K562 (cell line): Measurements from ENCODE around the gene GP1BB. TPM values are rescaled to one million over a fixed set of nuclear protein-coding genes. Genes with fewer than 3 reads are reported as not detected.

Experiments used
- FIP1L1 ChIP-seq: fragments of 200-400 bp; formaldehyde crosslinking; IDR thresholded peaks from 2 replicates; pipeline ENCODE4 v1.6.1; 2018; ENCODE audit warnings: mild to moderate bottlenecking, low read depth, low read length; ENCODE audit not compliant: poor library complexity, severe bottlenecking
- FOXJ2 ChIP-seq: fragments of 200-800 bp; sonication (Bioruptor generic); IDR thresholded peaks from 2 replicates; pipeline ENCODE4 v1.6.1; 2016; ENCODE audit warnings: missing genetic modification characterization, missing compliant biosample characterization
- GABPA ChIP-seq: fragments of 200-800 bp; sonication (Bioruptor generic); conservative IDR thresholded peaks from 2 replicates; pipeline ENCODE4 v1.6.1; 2016; ENCODE audit warnings: low read depth, missing genetic modification characterization, missing compliant biosample characterization
- KDM5B ChIP-seq: fragments of 200-600 bp; sonication (generic); IDR thresholded peaks from 2 replicates; pipeline ENCODE4 v1.6.1; 2012; ENCODE audit warnings: low read depth, mild to moderate bottlenecking, moderate library complexity, low read length, control low read depth, inconsistent platforms; ENCODE audit not compliant: insufficient replicate concordance
- KLF1 ChIP-seq: fragments of 450-650 bp; IDR thresholded peaks from 2 replicates; pipeline ENCODE4 v1.6.1; 2016; ENCODE audit warnings: missing genetic modification characterization, missing compliant biosample characterization
- RCOR1 ChIP-seq, 2 experiments: IDR thresholded peaks; 2 replicates each; pipeline ENCODE4 v1.6.1; 2012; ENCODE audit warnings: low read depth in 2 of 2, low read length in 2 of 2, borderline replicate concordance in 1 of 2, improper control_type of control experiment in 1 of 2
- RFX7 ChIP-seq: fragments of 250-450 bp; sonication (Bioruptor Pico); IDR thresholded peaks from 2 replicates; pipeline ENCODE4 v1.5.1; 2021; ENCODE audit warnings: mild to moderate bottlenecking
- SIX5 ChIP-seq, 2 experiments: IDR thresholded peaks; 2 replicates each; pipeline ENCODE4 v1.6.1; 2011; ENCODE audit warnings: low read length in 2 of 2, borderline replicate concordance in 1 of 2, low read depth in 1 of 2, mild to moderate bottlenecking in 1 of 2, moderate library complexity in 1 of 2; ENCODE audit not compliant: insufficient read depth in 1 of 2
- ZEB2 ChIP-seq: fragments of 450-650 bp; IDR thresholded peaks from 2 replicates; pipeline ENCODE4 v1.6.1; 2016
- ZNF197 ChIP-seq: fragments of 200-800 bp; sonication (Bioruptor generic); IDR thresholded peaks from 2 replicates; pipeline ENCODE4 v1.6.1; 2016; ENCODE audit warnings: low read depth, missing genetic modification characterization, missing compliant biosample characterization
- ZNF217 ChIP-seq: sonication (generic); formaldehyde crosslinking; IDR thresholded peaks from 2 replicates; pipeline ENCODE4 v1.8.0; 2022; ENCODE audit warnings: mild to moderate bottlenecking, missing genetic modification reagents
- ZNF584 ChIP-seq: fragments of 200-800 bp; sonication (Bioruptor generic); IDR thresholded peaks from 2 replicates; pipeline ENCODE4 v1.6.1; 2016; ENCODE audit warnings: low read depth, mild to moderate bottlenecking, missing genetic modification characterization, missing compliant biosample characterization
- ZNF707 ChIP-seq: fragments of 250-450 bp; sonication (Bioruptor Pico); conservative IDR thresholded peaks from 2 replicates; pipeline ENCODE4 v1.8.0; 2022; ENCODE audit warnings: inconsistent platforms, mild to moderate bottlenecking, moderate library complexity
- ZNF75A ChIP-seq: fragments of 450-650 bp; formaldehyde crosslinking; IDR thresholded peaks from 2 replicates; pipeline ENCODE4 v1.4.0; 2020; ENCODE audit warnings: mild to moderate bottlenecking
- polyA plus RNA-seq, 8 experiments: library from polyadenylated mRNA; depleted of rRNA in 4 of 8; stranded (reverse) in 5 of 8; unstranded in 3 of 8; fragments of >200 nt; fragmentation: Nextera tagmentation in 2 of 8; fragmentation: Illumina TruSeq in 1 of 8; extraction: Ambion mirVana in 2 of 8; extraction: Trizol in 1 of 8; gene quantifications; 2 replicates each; pipeline versions ENCODE4 v1.2.1 to v1.2.3, GENCODE V29; 2011 to 2014; ENCODE audit warnings: inconsistent platforms in 1 of 8, missing spikeins in 1 of 8
- total RNA-seq, 7 experiments: library from RNA; depleted of rRNA in 6 of 7; stranded (reverse); fragments of >200 nt in 6 of 7; fragmentation: Illumina TruSeq in 2 of 7; extraction: Trizol in 2 of 7; gene quantifications; 2 replicates each; pipeline versions ENCODE4 v1.2.1 to v1.2.3, GENCODE V29; 2011 to 2021; ENCODE audit warnings: low replicate concordance in 1 of 7
- TF ChIP-seq, protein P1 (sequence below): fragments of 250-450 bp; sonication (Bioruptor Pico); IDR thresholded peaks from 2 replicates; pipeline ENCODE4 v1.5.0; 2021
- TF ChIP-seq, protein P2 (sequence below): fragments of 450-650 bp; IDR thresholded peaks from 2 replicates; pipeline ENCODE4 v1.6.1; 2016; ENCODE audit warnings: antibody characterized with exemption
- TF ChIP-seq, protein P3 (sequence below): fragments of 450-650 bp; IDR thresholded peaks from 2 replicates; pipeline ENCODE4 v1.6.1; 2016

Gene GP1BB
- total and polyA plus RNA-seq, 9 of the 15 experiments (the other 6 are each of a cell fraction or from before 2014, with no cell fraction given), result 0.69 to 162 (median 2.8) TPM

DNA sequence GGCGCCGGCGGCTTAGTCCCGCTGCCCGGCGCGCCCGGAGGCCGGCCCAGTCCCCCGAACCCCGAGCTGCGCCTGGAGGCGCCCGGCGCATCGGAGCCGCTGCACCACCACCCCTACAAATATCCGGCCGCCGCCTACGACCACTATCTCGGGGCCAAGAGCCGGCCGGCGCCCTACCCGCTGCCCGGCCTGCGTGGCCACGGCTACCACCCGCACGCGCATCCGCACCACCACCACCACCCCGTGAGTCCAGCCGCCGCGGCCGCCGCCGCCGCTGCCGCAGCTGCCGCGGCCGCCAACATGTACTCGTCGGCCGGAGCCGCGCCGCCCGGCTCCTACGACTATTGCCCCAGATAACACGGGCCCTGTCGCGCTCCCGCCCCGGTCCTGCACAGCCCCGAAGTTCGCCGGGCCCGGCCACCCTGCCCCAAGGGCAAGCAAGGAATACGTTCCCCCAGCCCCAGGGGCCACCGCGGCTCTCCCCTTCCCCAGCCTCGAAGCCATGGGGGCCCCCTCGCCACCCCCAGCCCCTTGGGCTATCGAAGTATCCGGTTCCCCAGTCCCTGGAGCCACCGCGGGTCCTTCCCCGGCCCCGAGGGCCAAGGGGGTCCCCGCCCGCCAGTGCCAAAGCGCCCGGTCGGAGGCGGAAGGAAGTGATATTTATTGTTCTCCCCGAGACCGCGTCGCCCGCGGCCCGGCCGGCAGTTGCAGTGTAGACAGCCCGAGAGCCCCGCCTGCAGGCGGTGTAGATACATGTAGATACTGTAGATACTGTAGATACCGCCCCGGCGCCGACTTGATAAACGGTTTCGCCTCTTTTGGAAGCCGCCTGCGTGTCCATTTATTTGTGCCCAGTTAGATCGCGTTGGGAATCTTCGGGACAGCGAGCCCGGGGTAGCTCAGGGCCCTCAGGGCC is 43.4 kb downstream of the GP1BB start (continued):
- no peak for TF ChIP-seq ZNF584 (CRISPR knock-in tag)
- TF ChIP-seq ZNF75A (CRISPR knock-in tag), result no peak
- TF ChIP-seq ZNF707 (CRISPR knock-in tag), result 0 out of 2 replicates have a peak, but pooled peaks have one; percentile 47
- TF ChIP-seq RFX7 (CRISPR knock-in tag), result no peak
- no peak for TF ChIP-seq SIX5 (IDR thresholded peaks at IDR 0.05; ENCODE audit: borderline replicate concordance in 1 of 2, insufficient read depth in 1 of 2, low read depth in 1 of 2, low read length in 2 of 2)
- TF ChIP-seq GABPA (tag), result peak; percentile 65; the same call in 1 of the 2 replicates
- peak; percentile 29 for TF ChIP-seq FIP1L1
- peak in 1 of 2 experiments; percentile 52; a peak in 1 of 4 replicates for TF ChIP-seq RCOR1 (IDR thresholded peaks at IDR 0.05; ENCODE audit: borderline replicate concordance in 1 of 2, low read depth in 2 of 2, low read length in 2 of 2)
- TF ChIP-seq ZNF197 (CRISPR knock-in tag), result no peak
- TF ChIP-seq ZEB2, result no peak
- TF ChIP-seq FOXJ2, result no peak
- TF ChIP-seq, protein P1, sequence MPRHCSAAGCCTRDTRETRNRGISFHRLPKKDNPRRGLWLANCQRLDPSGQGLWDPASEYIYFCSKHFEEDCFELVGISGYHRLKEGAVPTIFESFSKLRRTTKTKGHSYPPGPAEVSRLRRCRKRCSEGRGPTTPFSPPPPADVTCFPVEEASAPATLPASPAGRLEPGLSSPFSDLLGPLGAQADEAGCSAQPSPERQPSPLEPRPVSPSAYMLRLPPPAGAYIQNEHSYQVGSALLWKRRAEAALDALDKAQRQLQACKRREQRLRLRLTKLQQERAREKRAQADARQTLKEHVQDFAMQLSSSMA (CRISPR knock-in tag), result 0 out of 2 replicates have a peak, but pooled peaks have one; percentile 47
- TF ChIP-seq ZNF217 (CRISPR knock-in tag), result no peak
- TF ChIP-seq KLF1 (tag), result peak; percentile 72
- peak; percentile 44 for TF ChIP-seq KDM5B
- TF ChIP-seq, protein P2, sequence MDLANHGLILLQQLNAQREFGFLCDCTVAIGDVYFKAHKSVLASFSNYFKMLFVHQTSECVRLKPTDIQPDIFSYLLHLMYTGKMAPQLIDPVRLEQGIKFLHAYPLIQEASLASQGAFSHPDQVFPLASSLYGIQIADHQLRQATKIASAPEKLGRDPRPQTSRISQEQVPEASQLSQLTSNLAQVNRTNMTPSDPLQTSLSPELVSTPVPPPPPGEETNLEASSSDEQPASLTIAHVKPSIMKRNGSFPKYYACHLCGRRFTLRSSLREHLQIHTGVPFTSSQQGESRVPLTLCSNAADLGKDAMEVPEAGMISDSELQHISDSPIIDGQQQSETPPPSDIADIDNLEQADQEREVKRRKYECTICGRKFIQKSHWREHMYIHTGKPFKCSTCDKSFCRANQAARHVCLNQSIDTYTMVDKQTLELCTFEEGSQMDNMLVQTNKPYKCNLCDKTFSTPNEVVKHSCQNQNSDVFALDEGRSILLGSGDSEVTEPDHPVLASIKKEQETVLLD, result peak; percentile 35; the same call in 1 of the 2 replicates
- TF ChIP-seq, protein P3, sequence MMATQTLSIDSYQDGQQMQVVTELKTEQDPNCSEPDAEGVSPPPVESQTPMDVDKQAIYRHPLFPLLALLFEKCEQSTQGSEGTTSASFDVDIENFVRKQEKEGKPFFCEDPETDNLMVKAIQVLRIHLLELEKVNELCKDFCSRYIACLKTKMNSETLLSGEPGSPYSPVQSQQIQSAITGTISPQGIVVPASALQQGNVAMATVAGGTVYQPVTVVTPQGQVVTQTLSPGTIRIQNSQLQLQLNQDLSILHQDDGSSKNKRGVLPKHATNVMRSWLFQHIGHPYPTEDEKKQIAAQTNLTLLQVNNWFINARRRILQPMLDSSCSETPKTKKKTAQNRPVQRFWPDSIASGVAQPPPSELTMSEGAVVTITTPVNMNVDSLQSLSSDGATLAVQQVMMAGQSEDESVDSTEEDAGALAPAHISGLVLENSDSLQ, result peak; percentile 23; the same call in 1 of the 2 replicates
